HEK293 (cell line): ENCODE data around the gene PGPEP1.

ENCODE experiments used
- KLF10 ChIP-seq: fragments of 450-650 bp; IDR thresholded peaks from 2 replicates; pipeline ENCODE4 v1.5.1; 2018; ENCODE audit warnings: missing biosample characterization, mild to moderate bottlenecking, missing genetic modification characterization
- SP2 ChIP-seq: fragments of 450-650 bp; formaldehyde crosslinking; IDR thresholded peaks from 2 replicates; pipeline ENCODE4 v1.5.1; 2016; ENCODE audit warnings: missing biosample characterization, missing genetic modification characterization
- TCF7L2 ChIP-seq: IDR thresholded peaks from 2 replicates; pipeline ENCODE4 v1.6.1; 2011; ENCODE audit warnings: low read depth, mild to moderate bottlenecking, inconsistent platforms, low read length, moderate library complexity, borderline replicate concordance
- ZNF24 ChIP-seq: fragments of 450-650 bp; formaldehyde crosslinking; IDR thresholded peaks from 2 replicates; pipeline ENCODE4 v1.5.1; 2016; ENCODE audit warnings: missing biosample characterization, missing genetic modification characterization
- ZNF274 ChIP-seq, 2 experiments: fragments of 200-500 bp in 1 of 2; fragments of 450-650 bp in 1 of 2; sonication (Bioruptor generic) in 1 of 2; formaldehyde crosslinking in 1 of 2; IDR thresholded peaks; 2 replicates each; pipeline versions ENCODE4 v1.5.1 to v1.6.1; 2014 to 2016; ENCODE audit warnings: borderline replicate concordance in 1 of 2, inconsistent platforms in 1 of 2, low read length in 1 of 2, missing biosample characterization in 1 of 2, missing genetic modification characterization in 1 of 2
- ZNF707 ChIP-seq: fragments of 450-650 bp; formaldehyde crosslinking; IDR thresholded peaks from 2 replicates; pipeline ENCODE4 v1.5.1; 2016; ENCODE audit warnings: missing biosample characterization, missing genetic modification characterization
- TF ChIP-seq, protein P1 (sequence below): fragments of 450-650 bp; formaldehyde crosslinking; IDR thresholded peaks from 2 replicates; pipeline ENCODE4 v1.5.1; 2016; ENCODE audit warnings: missing biosample characterization, missing genetic modification characterization, borderline replicate concordance
- TF ChIP-seq, protein P2 (sequence below): fragments of 450-650 bp; formaldehyde crosslinking; IDR thresholded peaks from 2 replicates; pipeline ENCODE4 v1.5.1; 2016; ENCODE audit warnings: missing biosample characterization, missing genetic modification characterization

DNA sequence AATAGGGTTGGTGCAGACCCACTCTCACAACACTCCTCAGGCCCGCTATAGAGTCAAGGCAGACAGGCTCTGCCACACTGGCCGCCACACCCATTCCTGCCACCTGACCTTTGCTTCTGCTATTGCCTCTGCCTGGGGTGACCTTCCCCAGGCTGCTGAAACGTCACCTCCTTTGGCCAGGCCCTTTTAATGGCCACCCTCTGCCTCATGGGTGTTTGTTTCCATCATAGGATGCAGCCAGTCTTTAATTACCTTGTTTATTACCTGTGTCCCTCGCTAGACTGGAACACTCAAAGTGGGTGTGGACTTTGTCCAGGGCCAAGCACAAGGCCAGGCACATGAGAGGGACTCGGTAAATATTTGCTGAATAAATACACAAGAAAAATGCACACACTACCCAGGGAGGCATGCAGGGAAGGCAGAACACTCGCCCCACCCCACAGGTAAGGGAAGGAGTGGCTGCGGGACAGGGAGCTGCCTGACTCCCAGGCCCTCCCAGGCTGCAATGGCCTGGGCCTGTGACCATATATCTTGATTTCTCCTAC lies 20.7 kb upstream of the PGPEP1 start:
- TF ChIP-seq, protein P1, sequence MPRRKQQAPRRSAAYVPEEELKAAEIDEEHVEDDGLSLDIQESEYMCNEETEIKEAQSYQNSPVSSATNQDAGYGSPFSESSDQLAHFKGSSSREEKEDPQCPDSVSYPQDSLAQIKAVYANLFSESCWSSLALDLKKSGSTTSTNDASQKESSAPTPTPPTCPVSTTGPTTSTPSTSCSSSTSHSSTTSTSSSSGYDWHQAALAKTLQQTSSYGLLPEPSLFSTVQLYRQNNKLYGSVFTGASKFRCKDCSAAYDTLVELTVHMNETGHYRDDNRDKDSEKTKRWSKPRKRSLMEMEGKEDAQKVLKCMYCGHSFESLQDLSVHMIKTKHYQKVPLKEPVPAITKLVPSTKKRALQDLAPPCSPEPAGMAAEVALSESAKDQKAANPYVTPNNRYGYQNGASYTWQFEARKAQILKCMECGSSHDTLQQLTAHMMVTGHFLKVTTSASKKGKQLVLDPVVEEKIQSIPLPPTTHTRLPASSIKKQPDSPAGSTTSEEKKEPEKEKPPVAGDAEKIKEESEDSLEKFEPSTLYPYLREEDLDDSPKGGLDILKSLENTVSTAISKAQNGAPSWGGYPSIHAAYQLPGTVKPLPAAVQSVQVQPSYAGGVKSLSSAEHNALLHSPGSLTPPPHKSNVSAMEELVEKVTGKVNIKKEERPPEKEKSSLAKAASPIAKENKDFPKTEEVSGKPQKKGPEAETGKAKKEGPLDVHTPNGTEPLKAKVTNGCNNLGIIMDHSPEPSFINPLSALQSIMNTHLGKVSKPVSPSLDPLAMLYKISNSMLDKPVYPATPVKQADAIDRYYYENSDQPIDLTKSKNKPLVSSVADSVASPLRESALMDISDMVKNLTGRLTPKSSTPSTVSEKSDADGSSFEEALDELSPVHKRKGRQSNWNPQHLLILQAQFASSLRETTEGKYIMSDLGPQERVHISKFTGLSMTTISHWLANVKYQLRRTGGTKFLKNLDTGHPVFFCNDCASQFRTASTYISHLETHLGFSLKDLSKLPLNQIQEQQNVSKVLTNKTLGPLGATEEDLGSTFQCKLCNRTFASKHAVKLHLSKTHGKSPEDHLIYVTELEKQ (tag by site-specific recombination), result no peak
- TF ChIP-seq, protein P2, sequence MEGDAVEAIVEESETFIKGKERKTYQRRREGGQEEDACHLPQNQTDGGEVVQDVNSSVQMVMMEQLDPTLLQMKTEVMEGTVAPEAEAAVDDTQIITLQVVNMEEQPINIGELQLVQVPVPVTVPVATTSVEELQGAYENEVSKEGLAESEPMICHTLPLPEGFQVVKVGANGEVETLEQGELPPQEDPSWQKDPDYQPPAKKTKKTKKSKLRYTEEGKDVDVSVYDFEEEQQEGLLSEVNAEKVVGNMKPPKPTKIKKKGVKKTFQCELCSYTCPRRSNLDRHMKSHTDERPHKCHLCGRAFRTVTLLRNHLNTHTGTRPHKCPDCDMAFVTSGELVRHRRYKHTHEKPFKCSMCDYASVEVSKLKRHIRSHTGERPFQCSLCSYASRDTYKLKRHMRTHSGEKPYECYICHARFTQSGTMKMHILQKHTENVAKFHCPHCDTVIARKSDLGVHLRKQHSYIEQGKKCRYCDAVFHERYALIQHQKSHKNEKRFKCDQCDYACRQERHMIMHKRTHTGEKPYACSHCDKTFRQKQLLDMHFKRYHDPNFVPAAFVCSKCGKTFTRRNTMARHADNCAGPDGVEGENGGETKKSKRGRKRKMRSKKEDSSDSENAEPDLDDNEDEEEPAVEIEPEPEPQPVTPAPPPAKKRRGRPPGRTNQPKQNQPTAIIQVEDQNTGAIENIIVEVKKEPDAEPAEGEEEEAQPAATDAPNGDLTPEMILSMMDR (tag by site-specific recombination), result no peak
- no peak for TF ChIP-seq KLF10 (tag by site-specific recombination)
- no peak for TF ChIP-seq ZNF274 (IDR thresholded peaks at IDR 0.05; ENCODE audit: low read length)
- TF ChIP-seq ZNF274 (tag by site-specific recombination; IDR thresholded peaks at IDR 0.05; ENCODE audit: borderline replicate concordance), result no peak
- no peak for TF ChIP-seq SP2
- TF ChIP-seq ZNF24, result no peak
- TF ChIP-seq TCF7L2, result no peak
- no peak for TF ChIP-seq ZNF707 (tag by site-specific recombination)
